ENCODE data around the gene RBM10.

RBM10 gene

GRCh38 chrX:47158781-47159180, 13.8 kb downstream of the RBM10 start:
- no peak for DNase-seq (ENCODE audit: low read depth)
- no peak for TF ChIP-seq CTCF (IDR thresholded peaks at IDR 0.05; ENCODE audit: insufficient read depth, low read depth, low read length, missing control alignments)
- H3K4me3 ChIP-seq (ENCODE audit: low read length) = no peak overlapping the region

GRCh38 chrX:47160781-47161180, 15.8 kb downstream of the RBM10 start:
- TF ChIP-seq CTCF (IDR thresholded peaks at IDR 0.05; ENCODE audit: insufficient read depth, low read depth, low read length, missing control alignments) = no peak
- DNase-seq (ENCODE audit: low read depth) = no peak
- no peak overlapping the region for H3K4me3 ChIP-seq (ENCODE audit: low read length)

GRCh38 chrX:47162927-47163583, 18.0 kb downstream of the RBM10 start:
- TF ChIP-seq CTCF (IDR thresholded peaks at IDR 0.05; ENCODE audit: insufficient read depth, low read depth, low read length, missing control alignments) = no peak
- DNase-seq (ENCODE audit: low read depth) = no peak
- no peak overlapping the region for H3K4me3 ChIP-seq (ENCODE audit: low read length)

GRCh38 chrX:47164420-47164819, 19.4 kb downstream of the RBM10 start:
- no peak overlapping the region for H3K4me3 ChIP-seq (ENCODE audit: low read length)
- DNase-seq (ENCODE audit: low read depth) = no peak
- no peak for TF ChIP-seq CTCF (IDR thresholded peaks at IDR 0.05; ENCODE audit: insufficient read depth, low read depth, low read length, missing control alignments)

GRCh38 chrX:47166126-47166525, 21.1 kb downstream of the RBM10 start:
- no peak overlapping the region for H3K4me3 ChIP-seq (ENCODE audit: low read length)

GRCh38 chrX:47168495-47169073, 23.6 kb downstream of the RBM10 start:
- H3K4me3 ChIP-seq (ENCODE audit: low read length) = no peak overlapping the region
- TF ChIP-seq CTCF (IDR thresholded peaks at IDR 0.05; ENCODE audit: insufficient read depth, low read depth, low read length, missing control alignments) = no peak
- no peak for DNase-seq (ENCODE audit: low read depth)

More at GRCh38 chrX:47166126-47166525, 21.1 kb downstream of the RBM10 start:
- TF ChIP-seq CTCF (IDR thresholded peaks at IDR 0.05; ENCODE audit: insufficient read depth, low read depth, low read length, missing control alignments) = no peak
- no peak for DNase-seq (ENCODE audit: low read depth)

- no peak overlapping the region for H3K4me3 ChIP-seq (ENCODE audit: low read length)
- TF ChIP-seq CTCF (IDR thresholded peaks at IDR 0.05; ENCODE audit: insufficient read depth, low read depth, low read length, missing control alignments) = no peak
- DNase-seq (ENCODE audit: low read depth) = no peak
Measured at GRCh38 chrX:47169273-47169672, 24.3 kb downstream of the RBM10 start.
